Loucy (cell line): Measurements from ENCODE around the gene PRKCZ.

Experiments
- H2AFZ ChIP-seq: fragments of 200-600 bp; sonication (generic); 2 replicates; pipeline ENCODE4 v1.6.0; 2016; ENCODE audit warnings: antibody characterized with exemption, mild to moderate bottlenecking, low read length, moderate library complexity
- H3F3A ChIP-seq: fragments of 200-600 bp; 2 replicates; pipeline ENCODE4 v1.6.0; 2016; ENCODE audit warnings: antibody characterized with exemption, low read depth, mild to moderate bottlenecking
- H3K27me3 ChIP-seq: fragments of 200-600 bp; sonication (generic); 2 replicates; pipeline ENCODE4 v1.6.1; 2014; ENCODE audit warnings: low read length, mild to moderate bottlenecking; ENCODE audit not compliant: insufficient read depth, poor library complexity, severe bottlenecking
- H3K36me3 ChIP-seq: fragments of 200-600 bp; sonication (generic); 2 replicates; pipeline ENCODE4 v1.6.1; 2016; ENCODE audit warnings: low read length; ENCODE audit not compliant: insufficient read depth
- H3K4me1 ChIP-seq: fragments of 200-600 bp; sonication (generic); 2 replicates; pipeline ENCODE4 v1.5.1; 2014; ENCODE audit warnings: low read length, mild to moderate bottlenecking; ENCODE audit not compliant: insufficient read depth, poor library complexity, severe bottlenecking
- H3K4me2 ChIP-seq: fragments of 200-600 bp; sonication (generic); 2 replicates; pipeline ENCODE4 v1.6.0; 2014; ENCODE audit warnings: antibody characterized with exemption, low read length, low read depth, mild to moderate bottlenecking; ENCODE audit not compliant: poor library complexity, severe bottlenecking
- H3K4me3 ChIP-seq: fragments of 200-600 bp; sonication (generic); 2 replicates; pipeline ENCODE4 v1.5.1; 2014; ENCODE audit warnings: low read length, mild to moderate bottlenecking, mixed read lengths; ENCODE audit not compliant: poor library complexity, severe bottlenecking
- H3K79me2 ChIP-seq: fragments of 200-600 bp; sonication (generic); 2 replicates; pipeline ENCODE4 v1.6.1; 2014; ENCODE audit warnings: low read length; ENCODE audit not compliant: insufficient read depth
- H3K9ac ChIP-seq: fragments of 200-600 bp; sonication (generic); 2 replicates; pipeline ENCODE4 v1.6.0; 2014; ENCODE audit warnings: mild to moderate bottlenecking, low read depth, low read length, moderate library complexity; ENCODE audit not compliant: poor library complexity, severe bottlenecking
- H3K9me2 ChIP-seq: fragments of 200-600 bp; sonication (generic); replicated peaks from 2 replicates; pipeline ENCODE4 v1.6.1; 2016; ENCODE audit warnings: low read depth, low read length, mixed read lengths
- H3K9me3 ChIP-seq: fragments of 200-600 bp; sonication (generic); 2 replicates; pipeline ENCODE4 v1.6.1; 2014; ENCODE audit warnings: mild to moderate bottlenecking, antibody characterized with exemption, low read length, low read depth; ENCODE audit not compliant: insufficient read depth
- H4K20me1 ChIP-seq: fragments of 200-600 bp; sonication (generic); 2 replicates; pipeline ENCODE4 v1.6.0; 2014; ENCODE audit warnings: antibody characterized with exemption, low read length, mild to moderate bottlenecking; ENCODE audit not compliant: insufficient read depth, poor library complexity, severe bottlenecking
- CTCF ChIP-seq: fragments of 200-600 bp; sonication (generic); conservative IDR thresholded peaks from 2 replicates; pipeline ENCODE4 v1.5.1; 2014; ENCODE audit warnings: mild to moderate bottlenecking, antibody characterized with exemption, low read length
- EZH2phosphoT487 ChIP-seq: fragments of 200-600 bp; IDR thresholded peaks from 2 replicates; pipeline ENCODE4 v1.6.1; 2018; ENCODE audit warnings: antibody characterized with exemption, mild to moderate bottlenecking, moderate library complexity, borderline replicate concordance

Gene PRKCZ

GRCh38 chr1:2095981-2096736, 45.9 kb downstream of the PRKCZ start:
- H3K4me3 ChIP-seq = no peak overlapping the region
- H3K27me3 ChIP-seq = no peaks in the 10 kb centered on the region
- H3K9me2 ChIP-seq = no peaks in the 10 kb centered on the region
- H3K36me3 ChIP-seq = no peaks in the 10 kb centered on the region
- H3K79me2 ChIP-seq = no peaks in the 10 kb centered on the region
- H3K4me2 ChIP-seq = no peak overlapping the region
- no peaks in the 10 kb centered on the region for H3F3A ChIP-seq
- no peak overlapping the region for H3K9ac ChIP-seq
- H4K20me1 ChIP-seq = no peaks in the 10 kb centered on the region
- no peaks in the 10 kb centered on the region for H3K9me3 ChIP-seq
- no peaks in the 10 kb centered on the region for H3K4me1 ChIP-seq
- no peak for TF ChIP-seq EZH2phosphoT487
- H2AFZ ChIP-seq = no peak overlapping the region

- TF ChIP-seq CTCF (no peak), EZH2phosphoT487 (no peak)
- no peaks in the 10 kb centered on the region for H3K36me3 ChIP-seq
- no peaks in the 10 kb centered on the region for H3K27me3 ChIP-seq
- H3K79me2 ChIP-seq = no peaks in the 10 kb centered on the region
- no peaks in the 10 kb centered on the region for H4K20me1 ChIP-seq
- no peak overlapping the region for H2AFZ ChIP-seq
- H3F3A ChIP-seq = no peaks in the 10 kb centered on the region
- no peaks in the 10 kb centered on the region for H3K4me1 ChIP-seq
- H3K9me3 ChIP-seq = no peaks in the 10 kb centered on the region
- H3K4me2 ChIP-seq = no peak overlapping the region
- no peak overlapping the region for H3K9ac ChIP-seq
- H3K9me2 ChIP-seq = no peaks in the 10 kb centered on the region
- no peak overlapping the region for H3K4me3 ChIP-seq
These were observed 47.4 kb downstream of the PRKCZ start for GRCh38 chr1:2097386-2098300.

- Histone ChIP-seq H3K4me3 (no peak overlapping the region), H3K36me3 (no peaks in the 10 kb centered on the region), H4K20me1 (no peaks in the 10 kb centered on the region), H3K27me3 (no peaks in the 10 kb centered on the region), H3F3A (no peaks in the 10 kb centered on the region), H3K4me1 (no peaks in the 10 kb centered on the region), H3K9ac (no peak overlapping the region), H3K9me2 (no peaks in the 10 kb centered on the region), H3K9me3 (no peaks in the 10 kb centered on the region), H3K4me2 (no peak overlapping the region), H3K79me2 (no peaks in the 10 kb centered on the region), H2AFZ (no peak overlapping the region)
- no peak for TF ChIP-seq CTCF
- no peak for TF ChIP-seq EZH2phosphoT487
These were observed 48.1 kb downstream of the PRKCZ start for GRCh38 chr1:2098301-2098698.
